Neural progenitor cell (in vitro differentiated cells): ENCODE data around the gene TUSC2. TPM values are rescaled to one million over a fixed set of nuclear protein-coding genes. Genes with fewer than 3 reads are reported as not detected.
A peak's percentile ranks its signal among the peaks of the same experiment; 100 is the strongest.

Experiments used
- DNase-seq: peaks from one replicate; pipeline ENCODE4 v3.0.0-alpha.2; 2016; ENCODE audit warnings: low spot score
- H2AFZ ChIP-seq: fragments of 200-600 bp; sonication (generic); replicated peaks from 2 replicates; pipeline ENCODE4 v1.6.1; 2016; ENCODE audit warnings: antibody characterized with exemption
- H3F3A ChIP-seq: fragments of 200-600 bp; sonication (generic); 2 replicates; pipeline ENCODE4 v1.6.1; 2016; ENCODE audit warnings: antibody characterized with exemption, low read depth
- H3K27ac ChIP-seq: fragments of 200-600 bp; sonication (generic); 2 replicates; pipeline ENCODE4 v1.5.1; 2016; ENCODE audit warnings: mild to moderate bottlenecking
- H3K27me3 ChIP-seq: fragments of 200-600 bp; sonication (generic); 2 replicates; pipeline ENCODE4 v1.6.1; 2016; ENCODE audit warnings: mild to moderate bottlenecking, moderate library complexity
- H3K36me3 ChIP-seq: fragments of 200-600 bp; sonication (generic); 2 replicates; pipeline ENCODE4 v1.5.1; 2016
- H3K4me1 ChIP-seq: fragments of 200-600 bp; sonication (generic); 2 replicates; pipeline ENCODE4 v1.6.1; 2016; ENCODE audit warnings: mixed run types
- H3K4me2 ChIP-seq: fragments of 200-600 bp; sonication (generic); 2 replicates; pipeline ENCODE4 v1.6.1; 2016
- H3K4me3 ChIP-seq: fragments of 200-600 bp; sonication (generic); 2 replicates; pipeline ENCODE4 v1.5.1; 2016
- H3K79me2 ChIP-seq: fragments of 200-600 bp; sonication (generic); 2 replicates; pipeline ENCODE4 v1.6.1; 2016; ENCODE audit warnings: low read depth
- H3K9ac ChIP-seq: fragments of 200-600 bp; sonication (generic); 2 replicates; pipeline ENCODE4 v1.6.1; 2016
- H3K9me3 ChIP-seq: fragments of 200-600 bp; sonication (generic); 2 replicates; pipeline ENCODE4 v1.5.1; 2016; ENCODE audit warnings: low read depth
- H4K20me1 ChIP-seq: fragments of 200-600 bp; sonication (generic); 2 replicates; pipeline ENCODE4 v1.6.1; 2016; ENCODE audit warnings: low read depth
- H3K27ac Mint-ChIP-seq: 3 replicates; pipeline ENCODE4 v1.8.0; 2021; ENCODE audit warnings: mixed read lengths
- H3K27me3 Mint-ChIP-seq: 2 replicates; pipeline ENCODE4 v1.8.0; 2022; ENCODE audit warnings: low read depth, mild to moderate bottlenecking, inconsistent platforms, moderate library complexity, mixed read lengths; ENCODE audit not compliant: insufficient read depth
- H3K36me3 Mint-ChIP-seq: 3 replicates; pipeline ENCODE4 v1.8.0; 2021; ENCODE audit warnings: mixed read lengths
- H3K4me1 Mint-ChIP-seq: 3 replicates; pipeline ENCODE4 v1.8.0; 2021; ENCODE audit warnings: mixed read lengths
- H3K4me3 Mint-ChIP-seq: 3 replicates; pipeline ENCODE4 v1.8.0; 2021; ENCODE audit warnings: mild to moderate bottlenecking, moderate library complexity, mixed read lengths
- H3K9me3 Mint-ChIP-seq: 3 replicates; pipeline ENCODE4 v1.8.0; 2020; ENCODE audit warnings: mixed read lengths
- CTCF ChIP-seq: fragments of 200-600 bp; sonication (generic); IDR thresholded peaks from 2 replicates; pipeline ENCODE4 v1.5.1; 2017; ENCODE audit warnings: antibody characterized with exemption, mild to moderate bottlenecking
- EZH2 ChIP-seq: fragments of 200-600 bp; sonication (generic); IDR thresholded peaks from 2 replicates; pipeline ENCODE4 v1.6.1; 2017; ENCODE audit warnings: antibody characterized with exemption, mild to moderate bottlenecking, moderate library complexity
- EZH2phosphoT487 ChIP-seq: fragments of 200-600 bp; sonication (generic); IDR thresholded peaks from 2 replicates; pipeline ENCODE4 v1.6.1; 2017; ENCODE audit warnings: antibody characterized with exemption
- total RNA-seq: library from RNA; depleted of rRNA; stranded (reverse); fragments of >200 nt; gene quantifications from 2 replicates; pipeline ENCODE4 v1.2.3, GENCODE V29; 2015; ENCODE audit warnings: low replicate concordance

The TUSC2 gene
- total RNA-seq, 1 donor from 2014 or later, result 14.9 TPM

GRCh38 chr3:50299929-50300680 lies 27.9 kb downstream of the TUSC2 start:
- DNase-seq, result no peak

GRCh38 chr3:50299638-50299928 lies 28.4 kb downstream of the TUSC2 start:
- Histone ChIP-seq H3K36me3 (no peaks in the 10 kb centered on the region), H4K20me1 (peaks cover 6% of the 10 kb centered on the region), H3K4me3 (peak overlapping the region; percentile 91), H3F3A (peaks cover 5% of the 10 kb centered on the region), H2AFZ (peak overlapping the region; percentile 75), H3K27me3 (no peaks in the 10 kb centered on the region), H3K4me1 (peaks cover 13% of the 10 kb centered on the region), H3K27ac (no peak overlapping the region), H3K9me3 (no peaks in the 10 kb centered on the region), H3K9ac (no peak overlapping the region), H3K4me2 (peak overlapping the region; percentile 85), H3K79me2 (no peaks in the 10 kb centered on the region)
- Mint-ChIP-seq H3K27ac (no peak overlapping the region), H3K4me3 (peak overlapping the region; percentile 96), H3K4me1 (peaks cover 25% of the 10 kb centered on the region), H3K9me3 (no peaks in the 10 kb centered on the region), H3K36me3 (peaks cover 1% of the 10 kb centered on the region), H3K27me3 (peaks cover 8% of the 10 kb centered on the region)
- TF ChIP-seq EZH2, result no peak
- TF ChIP-seq EZH2phosphoT487, result no peak
- no peak for TF ChIP-seq CTCF
- no peak for DNase-seq

More at GRCh38 chr3:50299929-50300680, 27.9 kb downstream of the TUSC2 start:
- H3K36me3 ChIP-seq, result no peaks in the 10 kb centered on the region
- Mint-ChIP-seq H3K27me3 (peaks cover 12% of the 10 kb centered on the region), H3K9me3 (peaks cover 4% of the 10 kb centered on the region), H3K27ac (peak overlapping the region; percentile 76), H3K36me3 (peaks cover 5% of the 10 kb centered on the region), H3K4me3 (peak overlapping the region; percentile 96), H3K4me1 (peaks cover 25% of the 10 kb centered on the region)
- H3K9ac ChIP-seq, result no peak overlapping the region
- TF ChIP-seq EZH2phosphoT487 (no peak), CTCF (no peak), EZH2 (no peak)
- peaks cover 6% of the 10 kb centered on the region for H4K20me1 ChIP-seq
- H3K27ac ChIP-seq, result no peak overlapping the region
- peak overlapping the region; percentile 85 for H3K4me2 ChIP-seq
- no peaks in the 10 kb centered on the region for H3K79me2 ChIP-seq
- H3K4me1 ChIP-seq, result peaks cover 13% of the 10 kb centered on the region
- peaks cover 5% of the 10 kb centered on the region for H3F3A ChIP-seq
- H3K4me3 ChIP-seq, result peak overlapping the region; percentile 91
- H3K27me3 ChIP-seq, result no peaks in the 10 kb centered on the region
- H2AFZ ChIP-seq, result peak overlapping the region; percentile 75
- no peaks in the 10 kb centered on the region for H3K9me3 ChIP-seq

GRCh38 chr3:50298836-50299637 lies 29.0 kb downstream of the TUSC2 start, which contains the start of the genes HYAL3 and NAA80:
TSS of gene HYAL3 (minus strand) at chr3:50299405. CDS start at chr3:50295602, 3,803 bp downstream.
TSS of gene NAA80 (minus strand) at chr3:50299405. CDS start at chr3:50297463, 1,942 bp downstream.
- TF ChIP-seq CTCF (peak; percentile 22), EZH2phosphoT487 (no peak)
- no peak within 1 kb of the TSS for H3K27ac ChIP-seq
- Mint-ChIP-seq H3K9me3 (no peaks in the 10 kb centered on the region), H3K27ac (peak within 1 kb of the TSS; percentile 91), H3K4me3 (peak within 1 kb of the TSS; percentile 96), H3K36me3 (peaks cover 1% of the 10 kb centered on the region), H3K4me1 (peaks cover 25% of the 10 kb centered on the region), H3K27me3 (peaks cover 7% of the 10 kb centered on the region)
- peaks cover 6% of the 10 kb centered on the region for H4K20me1 ChIP-seq
- peaks cover 5% of the 10 kb centered on the region for H3F3A ChIP-seq
- H3K79me2 ChIP-seq, result no peaks in the 10 kb centered on the region
- no peaks in the 10 kb centered on the region for H3K36me3 ChIP-seq
- H3K9me3 ChIP-seq, result no peaks in the 10 kb centered on the region
- peak within 1 kb of the TSS; percentile 91 for H3K4me3 ChIP-seq
- peak within 1 kb of the TSS; percentile 99 for H3K4me2 ChIP-seq
- DNase-seq, result peak; percentile 99
- H3K9ac ChIP-seq, result peak within 1 kb of the TSS; percentile 45
- peaks cover 13% of the 10 kb centered on the region for H3K4me1 ChIP-seq
- no peaks in the 10 kb centered on the region for H3K27me3 ChIP-seq
- peak within 1 kb of the TSS; percentile 75 for H2AFZ ChIP-seq
